Transverse colon (tissue), 4 donors: ENCODE results near the gene TCF3. TPM values are rescaled to one million over a fixed set of nuclear protein-coding genes. Genes with fewer than 3 reads are reported as not detected.
"Not testable (repeated sequence)": the region's sequence is repeated elsewhere in the genome, so short reads cannot be mapped to it uniquely, and the experiment has no call there.

Source experiments
- DNase-seq: peaks from one replicate; pipeline ENCODE4 v3.0.0-alpha.2; 2019
- H3K27ac ChIP-seq, 4 donors: fragments of 200-600 bp; sonication (generic); 2 replicates each; pipeline ENCODE4 v1.5.1; 2016 to 2018; ENCODE audit warnings: inconsistent platforms in 4 of 4
- H3K27me3 ChIP-seq: fragments of 200-600 bp; sonication (generic); 2 replicates; pipeline ENCODE4 v1.5.1; 2017; ENCODE audit warnings: inconsistent platforms
- H3K36me3 ChIP-seq, 4 donors: fragments of 200-600 bp; sonication (generic); 2 replicates each; pipeline ENCODE4 v1.5.1; 2017 to 2019; ENCODE audit warnings: inconsistent platforms in 4 of 4
- H3K4me1 ChIP-seq, 4 donors: fragments of 200-600 bp; sonication (generic); 2 replicates each; pipeline ENCODE4 v1.5.1; 2017 to 2020; ENCODE audit warnings: inconsistent platforms in 4 of 4
- H3K4me3 ChIP-seq, 4 donors: fragments of 200-600 bp; sonication (generic); 1 replicate in 1 of 4; 2 replicates in 3 of 4; pipeline versions ENCODE4 v1.5.1 to v1.6.1; 2017 to 2019; ENCODE audit warnings: inconsistent platforms in 4 of 4
- H3K9me3 ChIP-seq, 2 donors: fragments of 200-600 bp; sonication (generic); 2 replicates each; pipeline ENCODE4 v1.5.1; 2017 to 2019; ENCODE audit warnings: inconsistent platforms in 2 of 2
- CTCF ChIP-seq, 5 experiments: fragments of 200-600 bp in 3 of 5; fragments of 450-650 bp in 2 of 5; sonication (generic) in 3 of 5; IDR thresholded peaks; 1 replicate in 2 of 5; 2 replicates in 3 of 5; pipeline ENCODE4 v1.5.1; 2016 to 2017; ENCODE audit warnings: antibody characterized with exemption in 5 of 5, inconsistent platforms in 3 of 5, mild to moderate bottlenecking in 2 of 5, moderate library complexity in 1 of 5
- EP300 ChIP-seq: sonication (generic); formaldehyde crosslinking; IDR thresholded peaks from one replicate; pipeline ENCODE4 v1.6.1; 2017; ENCODE audit warnings: antibody characterized with exemption, low read depth
- POLR2A ChIP-seq: fragments of 450-650 bp; IDR thresholded peaks from one replicate; pipeline ENCODE4 v1.6.1; 2016; ENCODE audit warnings: antibody characterized with exemption, mild to moderate bottlenecking, moderate library complexity
- POLR2AphosphoS5 ChIP-seq, 3 donors: sonication (generic); formaldehyde crosslinking; IDR thresholded peaks; one replicate each; pipeline ENCODE4 v1.6.1; 2016; ENCODE audit warnings: antibody characterized with exemption in 3 of 3
- WGBS, 2 donors: methylation state at CpG; one replicate each; pipeline ENCODE4 v1.1.5; 2018; ENCODE audit warnings: low coverage in 1 of 2; 5-methylcytosine and 5-hydroxymethylcytosine counted together
- in situ Hi-C, 4 donors: fragments of 200-750 bp; cut with MboI; loops; one replicate each; pipeline versions ENCODE4 v1.15.0 to v1.15.1; 2017; ENCODE audit warnings: low sequenced_read_pairs in 3 of 4, low pct_ligation_motif_present in 1 of 4, low pct_unique_long_range_greater_than_20kb in 1 of 4
- intact Hi-C: fragments of 100-400 bp; cut with DNase I; formaldehyde crosslinking; loops from one replicate; pipeline ENCODE4 v1.15.1; 2023; ENCODE audit warnings: low total_unique reads
- total RNA-seq, 4 donors: library from RNA; depleted of rRNA; stranded (reverse); fragments of >200 nt; gene quantifications; one replicate each; pipeline ENCODE4 v1.1.0, GENCODE V29; 2016

Gene TCF3
- total RNA-seq, 4 donors from 2014 or later, result 55.9 to 160 (median 79.7) TPM

- Histone ChIP-seq H3K4me3 (no peak overlapping the region), H3K36me3 (peaks cover 0 to 4% (median 0%) of the 10 kb centered on the region in 4 donors), H3K4me1 (peaks cover 8 to 10% (median 9%) of the 10 kb centered on the region in 4 donors), H3K27me3 (no peaks in the 10 kb centered on the region), H3K27ac (no peak overlapping the region), H3K9me3 (no peaks in the 10 kb centered on the region)
- DNase-seq, result no peak
- no peak for TF ChIP-seq POLR2AphosphoS5 (IDR thresholded peaks at IDR 0.05)
- in situ Hi-C loops, result no loop called here
- intact Hi-C loops, result no loop called here
- 91 to 96% methylated on average over 5 to 22 of the region's 24 CpGs for WGBS, 2 donors
Measured at GRCh38 chr19:1646149-1646548, 6.3 kb downstream of the TCF3 start.

- WGBS, 2 donors, result 90 to 92% methylated on average over 2 to 23 of the region's 23 CpGs
- no peak for TF ChIP-seq POLR2AphosphoS5 (IDR thresholded peaks at IDR 0.05)
- no peak for TF ChIP-seq EP300
- no peak for TF ChIP-seq CTCF (IDR thresholded peaks at IDR 0.05)
- no peak for TF ChIP-seq POLR2A
- Histone ChIP-seq H3K9me3 (no peaks in the 10 kb centered on the region), H3K4me1 (peaks cover under 1 to 1% (median under 1%) of the 10 kb centered on the region in 4 donors), H3K36me3 (peaks cover 0 to 4% (median 0%) of the 10 kb centered on the region in 4 donors), H3K4me3 (no peak overlapping the region), H3K27me3 (no peaks in the 10 kb centered on the region), H3K27ac (no peak overlapping the region)
- no peak for DNase-seq
- in situ Hi-C loops (no loop called here), intact Hi-C loops (no loop called here)
Measured at GRCh38 chr19:1645299-1645698, 7.1 kb downstream of the TCF3 start.

GRCh38 chr19:1644070-1644469, 8.3 kb downstream of the TCF3 start:
- Histone ChIP-seq H3K27me3 (no peaks in the 10 kb centered on the region), H3K4me3 (no peak overlapping the region), H3K36me3 (peaks cover 0 to 7% (median 0%) of the 10 kb centered on the region in 4 donors), H3K27ac (no peak overlapping the region), H3K9me3 (no peaks in the 10 kb centered on the region), H3K4me1 (no peaks in the 10 kb centered on the region)
- no peak for TF ChIP-seq POLR2AphosphoS5 (IDR thresholded peaks at IDR 0.05)
- no peak for TF ChIP-seq CTCF (IDR thresholded peaks at IDR 0.05)
- TF ChIP-seq POLR2A, result no peak
- TF ChIP-seq EP300, result no peak
- in situ Hi-C loops (no loop called here), intact Hi-C loops (no loop called here)
- WGBS, 2 donors, result 93% methylated on average over 8 of the region's 16 CpGs; no CpG with 5 or more reads in 1 of the 2 donors
- no peak for DNase-seq

- H3K27me3 ChIP-seq, H3K9me3 ChIP-seq, in situ Hi-C loops, H3K4me1 ChIP-seq, intact Hi-C loops, DNase-seq, H3K4me3 ChIP-seq, H3K27ac ChIP-seq: not testable (repeated sequence)
- WGBS, 2 donors, result 80 to 88% methylated on average over 9 to 10 of the region's 10 CpGs
- H3K36me3 ChIP-seq, result peaks cover 0 to 17% (median 0%) of the 10 kb centered on the region in 4 donors
Measured at GRCh38 chr19:1640893-1641448, 11.4 kb downstream of the TCF3 start.

GRCh38 chr19:1636325-1637236, 15.8 kb downstream of the TCF3 start:
- peaks cover 0 to 13% (median 0%) of the 10 kb centered on the region in 4 donors for H3K36me3 ChIP-seq
- no peak for DNase-seq
- WGBS, 2 donors, result 91 to 100% methylated on average over 1 to 34 of the region's 34 CpGs
- in situ Hi-C loops, result no loop called here
- no peaks in the 10 kb centered on the region for H3K9me3 ChIP-seq
- no peak overlapping the region for H3K27ac ChIP-seq
- intact Hi-C loops, result no loop called here
- no peak overlapping the region for H3K4me3 ChIP-seq
- H3K27me3 ChIP-seq, result no peaks in the 10 kb centered on the region
- peaks cover 0 to 19% (median 17%) of the 10 kb centered on the region in 4 donors for H3K4me1 ChIP-seq
- no peak for TF ChIP-seq POLR2AphosphoS5 (IDR thresholded peaks at IDR 0.05)
